Measurements from ENCODE around the gene RASAL2. TPM values are rescaled to one million over a fixed set of nuclear protein-coding genes. Genes with fewer than 3 reads are reported as not detected.

Gene RASAL2
- total RNA-seq, 4 donors from 2014 or later = 19.7 to 36.7 (median 27.4) TPM

DNA sequence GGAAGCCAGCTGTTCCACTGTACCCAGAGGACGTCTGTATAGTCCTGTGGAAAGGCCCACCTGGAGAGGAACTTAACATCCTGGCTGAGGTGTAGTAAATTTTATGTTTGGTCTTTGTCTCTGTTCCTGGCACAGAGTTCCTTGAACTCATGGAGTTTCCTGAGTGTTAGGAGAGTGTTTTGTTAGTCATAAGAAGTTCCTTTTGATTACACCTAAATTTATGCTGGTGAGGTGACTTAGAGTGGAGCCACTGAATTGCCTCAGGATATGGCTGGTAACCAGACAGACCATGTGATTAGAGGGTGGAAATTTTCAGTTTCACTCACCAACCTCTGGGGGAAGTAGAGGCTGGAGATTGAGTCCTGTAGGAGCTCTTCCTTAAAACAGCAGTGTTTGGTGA is 57.9 kb downstream of the RASAL2 start:
- TF ChIP-seq, protein P1, sequence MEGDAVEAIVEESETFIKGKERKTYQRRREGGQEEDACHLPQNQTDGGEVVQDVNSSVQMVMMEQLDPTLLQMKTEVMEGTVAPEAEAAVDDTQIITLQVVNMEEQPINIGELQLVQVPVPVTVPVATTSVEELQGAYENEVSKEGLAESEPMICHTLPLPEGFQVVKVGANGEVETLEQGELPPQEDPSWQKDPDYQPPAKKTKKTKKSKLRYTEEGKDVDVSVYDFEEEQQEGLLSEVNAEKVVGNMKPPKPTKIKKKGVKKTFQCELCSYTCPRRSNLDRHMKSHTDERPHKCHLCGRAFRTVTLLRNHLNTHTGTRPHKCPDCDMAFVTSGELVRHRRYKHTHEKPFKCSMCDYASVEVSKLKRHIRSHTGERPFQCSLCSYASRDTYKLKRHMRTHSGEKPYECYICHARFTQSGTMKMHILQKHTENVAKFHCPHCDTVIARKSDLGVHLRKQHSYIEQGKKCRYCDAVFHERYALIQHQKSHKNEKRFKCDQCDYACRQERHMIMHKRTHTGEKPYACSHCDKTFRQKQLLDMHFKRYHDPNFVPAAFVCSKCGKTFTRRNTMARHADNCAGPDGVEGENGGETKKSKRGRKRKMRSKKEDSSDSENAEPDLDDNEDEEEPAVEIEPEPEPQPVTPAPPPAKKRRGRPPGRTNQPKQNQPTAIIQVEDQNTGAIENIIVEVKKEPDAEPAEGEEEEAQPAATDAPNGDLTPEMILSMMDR (IDR thresholded peaks at IDR 0.05; ENCODE audit: low read depth) = no peak

DNA sequence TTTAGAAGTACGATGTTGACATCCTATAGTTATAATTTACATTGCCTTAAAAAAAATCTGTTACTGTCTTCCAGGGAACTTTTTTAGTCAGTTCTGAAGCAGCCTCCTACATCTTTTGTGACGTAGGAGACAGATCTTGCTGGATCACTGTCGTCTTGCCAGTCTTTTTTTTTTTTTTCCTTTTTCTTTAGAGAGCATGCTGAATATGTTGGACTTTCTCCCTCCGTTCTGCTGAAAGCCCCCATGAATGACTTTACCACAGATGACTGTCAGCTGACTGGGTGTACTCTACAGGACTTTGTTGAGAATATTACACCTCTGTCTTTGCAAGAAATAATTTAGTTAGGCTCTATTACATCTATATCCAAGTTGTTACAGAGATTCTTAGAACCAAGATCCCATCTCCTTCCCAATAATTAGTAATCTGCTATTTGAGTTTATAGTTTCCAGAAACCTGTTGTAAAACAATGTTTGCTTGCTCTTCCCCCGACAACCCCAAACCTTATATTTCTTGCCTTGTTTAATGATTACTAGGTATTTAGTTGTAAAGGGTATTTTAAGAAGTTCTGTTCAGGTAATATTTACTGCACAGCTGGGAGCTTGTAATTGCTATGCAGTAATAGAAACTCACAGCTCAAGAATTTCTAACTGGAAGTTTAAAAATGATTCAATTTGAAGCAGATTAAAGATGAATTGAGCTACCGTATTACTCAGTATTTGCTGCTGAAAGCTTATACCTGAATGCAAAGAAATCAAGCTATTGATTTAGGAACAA is 61.8 kb downstream of the RASAL2 start:
- TF ChIP-seq, protein P1 (IDR thresholded peaks at IDR 0.05; ENCODE audit: low read depth) = no peak

DNA sequence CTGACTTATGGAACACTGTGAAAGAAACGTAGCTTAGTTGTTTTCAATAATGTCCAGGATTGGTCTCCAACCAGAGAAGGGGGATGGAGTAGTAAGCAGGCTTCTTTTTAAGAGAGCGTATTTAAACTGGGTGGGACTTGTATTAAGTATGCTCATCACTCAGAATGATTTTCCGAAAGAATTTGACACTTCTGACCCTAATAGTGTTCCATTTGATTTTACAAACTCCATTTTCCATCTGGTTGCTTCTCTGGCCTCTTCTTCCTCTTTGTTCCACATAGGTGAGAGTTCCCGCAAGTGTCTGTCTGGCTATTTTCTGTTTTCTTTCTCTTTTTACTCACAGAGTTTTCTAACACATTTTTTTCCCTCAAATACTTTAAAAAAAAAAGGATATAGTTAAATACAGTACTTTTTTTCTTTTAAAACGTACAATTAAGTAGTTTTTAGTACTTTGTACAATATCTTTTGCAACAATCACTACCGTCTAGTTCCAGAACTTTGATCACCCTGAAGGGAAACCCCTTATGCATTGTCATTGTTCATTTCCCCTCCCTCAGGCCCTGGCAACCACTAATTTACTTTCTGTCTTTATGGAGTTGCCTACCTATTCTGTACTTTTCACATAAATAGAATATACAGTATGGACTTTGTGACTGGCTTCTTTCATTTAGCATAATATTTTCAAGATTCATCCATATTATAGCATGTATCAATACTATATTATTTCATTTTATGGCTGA is 67.0 kb downstream of the RASAL2 start:
- TF ChIP-seq, protein P1 (IDR thresholded peaks at IDR 0.05; ENCODE audit: low read depth) = no peak

GRCh38 chr1:178161516-178161915 is 67.6 kb downstream of the RASAL2 start:
- TF ChIP-seq, protein P1 (IDR thresholded peaks at IDR 0.05; ENCODE audit: low read depth) = no peak

GRCh38 chr1:178165196-178165595 is 71.3 kb downstream of the RASAL2 start:
- TF ChIP-seq, protein P1 (IDR thresholded peaks at IDR 0.05; ENCODE audit: low read depth) = no peak

- TF ChIP-seq, protein P1 (IDR thresholded peaks at IDR 0.05; ENCODE audit: low read depth) = no peak
Measured at GRCh38 chr1:178166429-178167024, 72.6 kb downstream of the RASAL2 start.

DNA sequence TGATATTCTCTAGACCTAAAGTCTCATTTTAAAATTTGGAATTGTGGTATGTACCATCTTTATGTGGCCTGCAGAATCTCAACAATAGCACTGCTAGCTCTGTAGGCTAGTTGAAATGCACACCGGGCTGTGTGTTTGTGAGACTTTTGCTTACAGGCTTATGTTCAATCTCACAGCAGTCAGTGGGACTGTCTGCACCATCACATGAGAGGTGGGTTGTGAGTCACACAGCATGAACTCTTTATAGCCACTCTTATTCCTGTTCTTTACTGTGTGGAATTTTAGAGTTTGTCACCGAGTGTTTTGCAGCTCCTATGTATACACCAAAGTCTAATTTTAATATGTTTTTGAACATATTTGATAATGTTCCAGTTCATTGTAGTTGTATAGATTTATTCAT is 74.6 kb downstream of the RASAL2 start:
- TF ChIP-seq, protein P1 (IDR thresholded peaks at IDR 0.05; ENCODE audit: low read depth) = no peak

Data from subcutaneous adipose tissue (tissue), 4 donors.